Keratinocyte (primary cell): ENCODE results near the gene TSPAN11.

Experiments used
- EZH2 ChIP-seq: IDR thresholded peaks from one replicate; pipeline ENCODE4 v1.6.1; 2012; ENCODE audit warnings: inconsistent platforms, mild to moderate bottlenecking, low read length, moderate library complexity
- TF ChIP-seq, protein P1 (sequence below), 3 experiments: IDR thresholded peaks in 1 of 3; conservative IDR thresholded peaks in 1 of 3; optimal IDR thresholded peaks in 1 of 3; 2 replicates in 2 of 3; 3 replicates in 1 of 3; pipeline versions ENCODE3 to v1.5.1; 2011; ENCODE audit warnings: low read length in 3 of 3, mild to moderate bottlenecking in 3 of 3, moderate library complexity in 2 of 3, control low read depth in 1 of 3, inconsistent platforms in 1 of 3; ENCODE audit not compliant: insufficient read depth in 2 of 3; ENCODE audit errors: extremely low read depth in 1 of 3

DNA sequence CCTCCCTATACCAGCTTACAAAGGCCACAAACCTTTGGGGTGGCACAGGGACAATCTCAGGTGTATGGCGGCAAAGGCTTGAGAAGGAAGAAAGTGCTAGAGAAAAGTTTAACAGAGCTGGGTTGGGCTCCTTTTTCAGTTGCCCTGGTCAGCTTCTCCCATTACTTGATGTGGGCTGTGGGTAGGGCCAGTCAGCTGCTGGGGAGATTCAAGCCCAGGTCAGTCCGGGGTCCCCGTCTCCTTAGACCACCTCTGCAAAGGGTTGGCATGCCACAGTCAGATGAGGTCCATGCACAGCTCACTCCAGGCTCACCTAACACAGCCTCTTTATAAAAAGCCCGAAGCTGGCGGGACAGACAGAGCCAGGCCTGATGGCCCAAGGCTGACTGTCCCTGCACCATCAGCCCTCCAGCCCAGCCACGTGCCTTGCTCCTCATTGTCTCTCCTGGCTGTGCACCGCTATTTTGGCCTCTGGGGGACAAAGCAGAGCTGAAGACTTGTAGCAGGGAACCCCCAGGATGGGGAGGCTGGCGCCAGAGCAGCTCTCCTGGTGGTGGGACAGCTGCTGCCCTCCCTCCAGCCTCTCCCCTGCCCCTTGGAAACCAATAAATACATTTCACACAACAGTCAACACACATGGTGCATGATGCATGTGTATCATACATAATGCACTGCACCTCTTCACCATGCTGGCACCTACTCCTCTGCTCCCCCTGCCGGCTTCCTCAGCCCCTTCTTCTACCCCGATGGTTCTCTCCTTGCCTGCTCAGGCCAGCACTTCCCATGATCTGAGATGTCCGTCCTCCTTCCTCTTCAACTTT lies 85.4 kb downstream of the TSPAN11 start:
- TF ChIP-seq, protein P1, sequence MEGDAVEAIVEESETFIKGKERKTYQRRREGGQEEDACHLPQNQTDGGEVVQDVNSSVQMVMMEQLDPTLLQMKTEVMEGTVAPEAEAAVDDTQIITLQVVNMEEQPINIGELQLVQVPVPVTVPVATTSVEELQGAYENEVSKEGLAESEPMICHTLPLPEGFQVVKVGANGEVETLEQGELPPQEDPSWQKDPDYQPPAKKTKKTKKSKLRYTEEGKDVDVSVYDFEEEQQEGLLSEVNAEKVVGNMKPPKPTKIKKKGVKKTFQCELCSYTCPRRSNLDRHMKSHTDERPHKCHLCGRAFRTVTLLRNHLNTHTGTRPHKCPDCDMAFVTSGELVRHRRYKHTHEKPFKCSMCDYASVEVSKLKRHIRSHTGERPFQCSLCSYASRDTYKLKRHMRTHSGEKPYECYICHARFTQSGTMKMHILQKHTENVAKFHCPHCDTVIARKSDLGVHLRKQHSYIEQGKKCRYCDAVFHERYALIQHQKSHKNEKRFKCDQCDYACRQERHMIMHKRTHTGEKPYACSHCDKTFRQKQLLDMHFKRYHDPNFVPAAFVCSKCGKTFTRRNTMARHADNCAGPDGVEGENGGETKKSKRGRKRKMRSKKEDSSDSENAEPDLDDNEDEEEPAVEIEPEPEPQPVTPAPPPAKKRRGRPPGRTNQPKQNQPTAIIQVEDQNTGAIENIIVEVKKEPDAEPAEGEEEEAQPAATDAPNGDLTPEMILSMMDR (optimal IDR thresholded peaks at IDR 0.05 in 1 of 3, IDR thresholded peaks at IDR 0.05 in 1 of 3, conservative IDR thresholded peaks at IDR 0.05 in 1 of 3; ENCODE audit: extremely low read depth in 1 of 3, insufficient read depth in 2 of 3, low read length in 3 of 3) = peak in 1 of 3 experiments; percentile 16
- TF ChIP-seq EZH2 = no peak
